Measurements from ENCODE around the gene CFAP20.
A peak's percentile ranks its signal among the peaks of the same experiment; 100 is the strongest.

Gene CFAP20

GRCh38 chr16:58125781-58126335, 3.3 kb downstream of the CFAP20 start:
- no peak for FAIRE-seq
- no peak for DNase-seq (ENCODE audit: insufficient read length, low spot score)
- TF ChIP-seq CTCF (IDR thresholded peaks at IDR 0.05; ENCODE audit: insufficient read depth, missing control alignments): peak; percentile 17

GRCh38 chr16:58125041-58125440, 4.1 kb downstream of the CFAP20 start:
- TF ChIP-seq CTCF (IDR thresholded peaks at IDR 0.05; ENCODE audit: insufficient read depth, missing control alignments): no peak
- no peak for DNase-seq (ENCODE audit: insufficient read length, low spot score)
- no peak for FAIRE-seq

DNA sequence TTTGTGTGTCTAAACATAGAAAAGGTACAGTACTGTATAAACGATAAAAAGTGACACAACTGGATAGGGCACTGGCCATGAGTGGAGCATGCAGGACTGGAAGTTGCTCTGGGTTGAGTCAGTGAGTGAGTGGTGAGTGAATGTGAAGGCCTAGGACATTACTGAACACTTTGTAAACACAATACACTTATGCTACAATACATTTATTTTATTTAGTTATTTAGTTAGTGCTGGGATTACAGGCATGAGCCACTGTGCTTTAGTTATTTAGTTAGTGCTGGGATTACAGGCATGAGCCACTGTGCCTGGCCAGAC, 4.6 kb downstream of the CFAP20 start:
- DNase-seq (ENCODE audit: insufficient read length, low spot score) (no peak), FAIRE-seq (no peak)
- no peak for TF ChIP-seq CTCF (IDR thresholded peaks at IDR 0.05; ENCODE audit: insufficient read depth, missing control alignments)

GRCh38 chr16:58123896-58124600, 5.1 kb downstream of the CFAP20 start:
- DNase-seq (ENCODE audit: insufficient read length, low spot score) (no peak), FAIRE-seq (no peak)
- no peak for TF ChIP-seq CTCF (IDR thresholded peaks at IDR 0.05; ENCODE audit: insufficient read depth, missing control alignments)

GRCh38 chr16:58121132-58121531, 8.0 kb downstream of the CFAP20 start:
- DNase-seq (ENCODE audit: insufficient read length, low spot score): no peak
- no peak for FAIRE-seq
- TF ChIP-seq CTCF (IDR thresholded peaks at IDR 0.05; ENCODE audit: insufficient read depth, missing control alignments): no peak

- DNase-seq (ENCODE audit: insufficient read length, low spot score) (no peak), FAIRE-seq (no peak)
- no peak for TF ChIP-seq CTCF (IDR thresholded peaks at IDR 0.05; ENCODE audit: insufficient read depth, missing control alignments)
Measured at GRCh38 chr16:58120234-58120633, 8.9 kb downstream of the CFAP20 start.

DNA sequence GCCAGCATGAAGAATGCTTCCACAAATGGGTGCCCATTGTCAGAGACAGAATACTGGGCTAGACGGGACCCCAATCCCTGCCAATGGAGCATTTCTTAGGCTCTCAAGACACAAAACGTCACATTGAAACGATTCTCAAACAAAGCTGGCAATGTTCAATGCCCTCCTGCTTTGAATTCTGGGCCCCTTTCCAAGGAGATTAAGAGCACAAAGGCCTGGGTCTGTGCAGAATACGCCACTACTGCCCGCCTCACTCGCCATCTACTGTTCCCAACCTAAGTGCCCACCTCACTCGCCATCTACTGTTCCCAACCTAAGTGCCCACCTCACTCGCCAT, 9.7 kb downstream of the CFAP20 start:
- FAIRE-seq: no peak
- no peak for TF ChIP-seq CTCF (IDR thresholded peaks at IDR 0.05; ENCODE audit: insufficient read depth, missing control alignments)
- no peak for DNase-seq (ENCODE audit: insufficient read length, low spot score)
